ENCODE measurements around the gene GEMIN2.
"Not testable (repeated sequence)": the region's sequence is repeated elsewhere in the genome, so short reads cannot be mapped to it uniquely, and the experiment has no call there.

Gene GEMIN2

GRCh38 chr14:39113685-39114072, 444 bp upstream of the GEMIN2 start:
- in situ Hi-C loops (cut with MboI; ENCODE audit: low pct_unique_long_range_greater_than_20kb, low sequenced_read_pairs, unreplicated experiment), result no loop called here
- DNase-seq (ENCODE audit: low spot score), result no peak

GRCh38 chr14:39122330-39123138, 8.4 kb downstream of the GEMIN2 start:
- in situ Hi-C loops (cut with MboI; ENCODE audit: low pct_unique_long_range_greater_than_20kb, low sequenced_read_pairs, unreplicated experiment), result no loop called here
- no peak for TF ChIP-seq CTCF (IDR thresholded peaks at IDR 0.05; ENCODE audit: extremely low read depth, insufficient read depth, missing control alignments)
- no peak for DNase-seq (ENCODE audit: low spot score)

More at GRCh38 chr14:39113685-39114072, 444 bp upstream of the GEMIN2 start:
- TF ChIP-seq CTCF (IDR thresholded peaks at IDR 0.05; ENCODE audit: extremely low read depth, insufficient read depth, missing control alignments), result no peak

- in situ Hi-C loops (cut with MboI; ENCODE audit: low pct_unique_long_range_greater_than_20kb, low sequenced_read_pairs, unreplicated experiment), result not testable (repeated sequence)
Measured at GRCh38 chr14:39137835-39138234, 23.7 kb downstream of the GEMIN2 start.

GRCh38 chr14:39138440-39138839, 24.3 kb downstream of the GEMIN2 start:
- in situ Hi-C loops (cut with MboI; ENCODE audit: low pct_unique_long_range_greater_than_20kb, low sequenced_read_pairs, unreplicated experiment), result no loop called here
- no peak for TF ChIP-seq CTCF (IDR thresholded peaks at IDR 0.05; ENCODE audit: extremely low read depth, insufficient read depth, missing control alignments)
- no peak for DNase-seq (ENCODE audit: low spot score)

More at GRCh38 chr14:39137835-39138234, 23.7 kb downstream of the GEMIN2 start:
- DNase-seq (ENCODE audit: low spot score), result not testable (repeated sequence)

GRCh38 chr14:39140170-39140569, 26.0 kb downstream of the GEMIN2 start:
- in situ Hi-C loops (cut with MboI; ENCODE audit: low pct_unique_long_range_greater_than_20kb, low sequenced_read_pairs, unreplicated experiment), result no loop called here
- TF ChIP-seq CTCF (IDR thresholded peaks at IDR 0.05; ENCODE audit: extremely low read depth, insufficient read depth, missing control alignments), result no peak
- DNase-seq (ENCODE audit: low spot score), result no peak

GRCh38 chr14:39141623-39142022, 27.5 kb downstream of the GEMIN2 start:
- DNase-seq (ENCODE audit: low spot score); in situ Hi-C loops (cut with MboI; ENCODE audit: low pct_unique_long_range_greater_than_20kb, low sequenced_read_pairs, unreplicated experiment): not testable (repeated sequence)

- DNase-seq (ENCODE audit: low spot score); in situ Hi-C loops (cut with MboI; ENCODE audit: low pct_unique_long_range_greater_than_20kb, low sequenced_read_pairs, unreplicated experiment): not testable (repeated sequence)
Measured at GRCh38 chr14:39143226-39143625, 29.1 kb downstream of the GEMIN2 start.

GRCh38 chr14:39145266-39145966, 31.3 kb downstream of the GEMIN2 start:
- no peak for DNase-seq (ENCODE audit: low spot score)
- in situ Hi-C loops (cut with MboI; ENCODE audit: low pct_unique_long_range_greater_than_20kb, low sequenced_read_pairs, unreplicated experiment), result no loop called here
- TF ChIP-seq CTCF (IDR thresholded peaks at IDR 0.05; ENCODE audit: extremely low read depth, insufficient read depth, missing control alignments), result no peak
